ENCODE results near the gene CIART.

Gene CIART

DNA sequence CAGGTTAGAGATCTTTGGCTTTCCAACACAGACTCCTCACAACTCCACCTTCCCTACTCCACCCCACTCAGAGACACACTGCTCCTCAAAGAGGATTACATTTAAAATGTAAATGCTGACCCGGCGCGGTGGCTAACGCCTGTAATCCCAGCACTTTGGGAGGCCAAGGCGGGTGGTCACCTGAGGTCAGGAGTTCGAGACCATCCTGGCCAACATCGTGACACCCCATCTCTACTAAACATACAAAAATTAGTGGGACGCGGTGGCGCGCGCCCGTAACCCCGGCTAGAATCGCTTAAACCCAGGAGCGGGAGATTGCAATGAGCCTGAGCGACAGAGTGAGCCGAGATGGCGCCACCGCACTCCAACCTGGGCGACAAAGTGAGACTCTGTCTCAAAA, 44.6 kb upstream of the CIART start:
- ATAC-seq (ENCODE audit: low read depth): no peak
- no peak overlapping the region for H3K4me3 ChIP-seq (ENCODE audit: severe bottlenecking)
- DNase-seq (ENCODE audit: low spot score): no peak
- no peaks in the 10 kb centered on the region for H3K9me3 ChIP-seq (ENCODE audit: severe bottlenecking)
- H3K36me3 ChIP-seq (ENCODE audit: low read depth): no peaks in the 10 kb centered on the region
- no peak overlapping the region for H3K27ac ChIP-seq (ENCODE audit: poor library complexity, severe bottlenecking)
- no peaks in the 10 kb centered on the region for H3K27me3 ChIP-seq (ENCODE audit: insufficient read depth, poor library complexity, severe bottlenecking)
- TF ChIP-seq, protein P1, sequence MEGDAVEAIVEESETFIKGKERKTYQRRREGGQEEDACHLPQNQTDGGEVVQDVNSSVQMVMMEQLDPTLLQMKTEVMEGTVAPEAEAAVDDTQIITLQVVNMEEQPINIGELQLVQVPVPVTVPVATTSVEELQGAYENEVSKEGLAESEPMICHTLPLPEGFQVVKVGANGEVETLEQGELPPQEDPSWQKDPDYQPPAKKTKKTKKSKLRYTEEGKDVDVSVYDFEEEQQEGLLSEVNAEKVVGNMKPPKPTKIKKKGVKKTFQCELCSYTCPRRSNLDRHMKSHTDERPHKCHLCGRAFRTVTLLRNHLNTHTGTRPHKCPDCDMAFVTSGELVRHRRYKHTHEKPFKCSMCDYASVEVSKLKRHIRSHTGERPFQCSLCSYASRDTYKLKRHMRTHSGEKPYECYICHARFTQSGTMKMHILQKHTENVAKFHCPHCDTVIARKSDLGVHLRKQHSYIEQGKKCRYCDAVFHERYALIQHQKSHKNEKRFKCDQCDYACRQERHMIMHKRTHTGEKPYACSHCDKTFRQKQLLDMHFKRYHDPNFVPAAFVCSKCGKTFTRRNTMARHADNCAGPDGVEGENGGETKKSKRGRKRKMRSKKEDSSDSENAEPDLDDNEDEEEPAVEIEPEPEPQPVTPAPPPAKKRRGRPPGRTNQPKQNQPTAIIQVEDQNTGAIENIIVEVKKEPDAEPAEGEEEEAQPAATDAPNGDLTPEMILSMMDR (IDR thresholded peaks at IDR 0.05; ENCODE audit: poor library complexity, severe bottlenecking): no peak
- peaks cover 6% of the 10 kb centered on the region for H3K4me1 ChIP-seq (ENCODE audit: insufficient read depth, poor library complexity, severe bottlenecking)

DNA sequence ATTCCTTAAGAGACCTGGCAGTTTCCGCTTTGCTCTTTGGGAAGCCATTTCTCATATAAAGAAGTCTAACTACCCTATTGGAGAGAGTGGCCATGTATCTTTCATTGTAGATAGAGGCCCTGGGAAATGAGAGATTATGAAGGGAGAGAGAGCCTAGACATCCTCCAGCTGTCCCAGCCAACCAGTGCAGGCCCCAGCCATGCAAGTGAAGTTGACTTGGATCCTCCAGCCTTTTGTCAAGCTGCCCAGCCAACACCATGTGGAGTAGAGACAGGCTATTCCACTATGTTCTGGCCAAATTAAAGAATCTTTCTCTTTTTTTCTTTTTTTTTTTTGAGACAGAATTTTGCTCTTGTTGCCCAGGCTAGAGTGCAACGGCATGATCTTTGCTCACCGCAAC, 39.4 kb upstream of the CIART start:
- Histone ChIP-seq H3K4me1 (ENCODE audit: insufficient read depth, poor library complexity, severe bottlenecking) (no peaks in the 10 kb centered on the region), H3K27me3 (ENCODE audit: insufficient read depth, poor library complexity, severe bottlenecking) (no peaks in the 10 kb centered on the region), H3K4me3 (ENCODE audit: severe bottlenecking) (no peak overlapping the region), H3K36me3 (ENCODE audit: low read depth) (no peaks in the 10 kb centered on the region), H3K27ac (ENCODE audit: poor library complexity, severe bottlenecking) (no peak overlapping the region), H3K9me3 (ENCODE audit: severe bottlenecking) (no peaks in the 10 kb centered on the region)
- TF ChIP-seq, protein P1 (IDR thresholded peaks at IDR 0.05; ENCODE audit: poor library complexity, severe bottlenecking): no peak
- no peak for DNase-seq (ENCODE audit: low spot score)
- ATAC-seq (ENCODE audit: low read depth): no peak

- Histone ChIP-seq H3K27me3 (ENCODE audit: insufficient read depth, poor library complexity, severe bottlenecking) (no peaks in the 10 kb centered on the region), H3K27ac (ENCODE audit: poor library complexity, severe bottlenecking) (no peak overlapping the region), H3K4me1 (ENCODE audit: insufficient read depth, poor library complexity, severe bottlenecking) (no peaks in the 10 kb centered on the region), H3K4me3 (ENCODE audit: severe bottlenecking) (no peak overlapping the region), H3K36me3 (ENCODE audit: low read depth) (no peaks in the 10 kb centered on the region), H3K9me3 (ENCODE audit: severe bottlenecking) (no peaks in the 10 kb centered on the region)
- DNase-seq (ENCODE audit: low spot score) (no peak), ATAC-seq (ENCODE audit: low read depth) (no peak)
- TF ChIP-seq, protein P1 (IDR thresholded peaks at IDR 0.05; ENCODE audit: poor library complexity, severe bottlenecking): no peak
Observed at GRCh38 chr1:150249936-150250335, 32.4 kb upstream of the CIART start.

- H3K4me1 ChIP-seq (ENCODE audit: insufficient read depth, poor library complexity, severe bottlenecking): peaks cover 23% of the 10 kb centered on the region
- no peaks in the 10 kb centered on the region for H3K36me3 ChIP-seq (ENCODE audit: low read depth)
- no peaks in the 10 kb centered on the region for H3K9me3 ChIP-seq (ENCODE audit: severe bottlenecking)
- H3K27ac ChIP-seq (ENCODE audit: poor library complexity, severe bottlenecking): no peak overlapping the region
- no peak for DNase-seq (ENCODE audit: low spot score)
- ATAC-seq (ENCODE audit: low read depth): no peak
- H3K4me3 ChIP-seq (ENCODE audit: severe bottlenecking): no peak overlapping the region
- no peaks in the 10 kb centered on the region for H3K27me3 ChIP-seq (ENCODE audit: insufficient read depth, poor library complexity, severe bottlenecking)
- TF ChIP-seq, protein P1 (IDR thresholded peaks at IDR 0.05; ENCODE audit: poor library complexity, severe bottlenecking): peak; percentile 52
Observed at GRCh38 chr1:150256198-150256553, 26.2 kb upstream of the CIART start.

- ATAC-seq (ENCODE audit: low read depth): no peak
- H3K4me1 ChIP-seq (ENCODE audit: insufficient read depth, poor library complexity, severe bottlenecking): peaks cover 27% of the 10 kb centered on the region
- no peak overlapping the region for H3K27ac ChIP-seq (ENCODE audit: poor library complexity, severe bottlenecking)
- H3K4me3 ChIP-seq (ENCODE audit: severe bottlenecking): no peak overlapping the region
- no peak for DNase-seq (ENCODE audit: low spot score)
- no peaks in the 10 kb centered on the region for H3K36me3 ChIP-seq (ENCODE audit: low read depth)
- TF ChIP-seq, protein P1 (IDR thresholded peaks at IDR 0.05; ENCODE audit: poor library complexity, severe bottlenecking): no peak
- H3K9me3 ChIP-seq (ENCODE audit: severe bottlenecking): no peaks in the 10 kb centered on the region
- no peaks in the 10 kb centered on the region for H3K27me3 ChIP-seq (ENCODE audit: insufficient read depth, poor library complexity, severe bottlenecking)
Observed at GRCh38 chr1:150256554-150257341, 25.6 kb upstream of the CIART start.

Data from RWPE2 (cell line).